ENCODE data around the gene CNR2.
"Not testable (repeated sequence)": the region's sequence is repeated elsewhere in the genome, so short reads cannot be mapped to it uniquely, and the experiment has no call there.

CNR2 gene

DNA sequence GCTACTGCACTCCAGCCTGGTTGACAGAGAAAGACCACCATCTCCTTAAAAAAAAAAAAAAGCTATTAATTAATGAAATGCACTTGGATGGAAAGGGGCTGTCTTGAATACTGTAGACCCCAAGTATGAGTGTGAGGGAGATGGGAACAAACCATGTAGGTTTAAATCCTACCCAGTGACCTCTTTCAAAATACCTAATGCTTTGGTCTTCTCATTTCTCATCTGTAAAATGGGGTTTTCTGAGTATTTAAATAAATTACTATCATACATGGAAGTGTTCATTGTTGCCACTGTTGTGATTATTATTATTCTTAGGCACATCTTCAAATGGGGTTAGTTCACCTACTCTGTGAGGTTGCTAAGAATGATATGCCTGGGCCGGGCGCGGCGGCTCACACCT is 27.9 kb downstream of the CNR2 start:
- no peak for DNase-seq

DNA sequence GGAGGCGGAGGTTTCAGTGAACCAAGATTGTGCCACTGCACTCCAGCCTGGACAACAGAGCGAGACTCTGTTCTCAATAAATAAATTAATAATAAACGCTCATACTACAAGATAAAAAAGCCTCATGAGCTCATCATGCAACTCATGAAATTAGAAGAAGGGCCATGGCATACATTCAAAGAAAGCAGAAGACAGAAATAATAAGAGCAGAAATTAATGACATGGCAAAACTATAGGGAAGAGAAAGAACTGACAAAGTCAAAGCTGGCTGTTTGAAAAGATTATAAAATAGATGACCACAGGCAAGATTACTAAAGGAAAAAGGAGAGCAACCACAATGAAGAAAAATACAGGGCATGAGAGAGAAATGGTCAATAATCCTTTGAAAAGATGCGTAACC is 30.4 kb downstream of the CNR2 start:
- DNase-seq: no peak

DNA sequence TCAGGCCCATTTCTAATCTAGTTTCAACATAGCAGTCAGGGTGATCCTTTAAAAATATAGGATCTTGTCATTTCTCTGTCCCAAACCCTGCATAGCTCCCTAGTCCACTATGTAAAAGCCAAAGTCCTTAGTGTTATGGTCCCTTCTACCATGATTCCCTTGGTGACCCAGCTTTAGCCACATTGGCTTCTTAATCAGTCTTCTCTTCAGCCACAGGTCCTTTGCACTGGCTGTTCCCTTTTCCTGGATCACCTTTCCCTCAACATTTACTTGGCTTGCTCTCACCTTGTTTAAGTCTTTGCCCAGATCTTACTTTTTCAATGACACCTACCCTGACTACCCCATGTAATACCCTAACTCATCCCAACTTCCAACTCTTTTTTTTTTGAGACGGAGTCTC is 33.4 kb downstream of the CNR2 start:
- DNase-seq: no peak

DNA sequence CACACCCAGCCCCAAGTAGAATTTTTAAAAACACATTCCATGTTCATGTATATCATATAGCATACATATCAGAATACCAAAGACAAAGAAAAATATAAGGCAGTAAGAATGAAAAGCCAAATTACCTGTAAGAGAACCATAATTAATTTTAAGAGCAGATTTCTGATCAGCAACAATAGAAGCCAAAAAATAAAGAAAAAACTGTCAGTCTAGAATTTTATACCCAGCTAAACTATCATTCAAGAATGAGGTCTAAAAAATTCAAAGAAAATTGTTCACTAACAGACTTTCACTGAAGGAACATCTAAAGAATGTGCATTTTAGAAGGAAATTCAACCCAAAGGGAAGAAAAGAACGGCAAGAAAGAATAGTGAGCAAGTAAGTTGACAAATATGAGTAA is 34.5 kb downstream of the CNR2 start:
- DNase-seq: no peak

DNA sequence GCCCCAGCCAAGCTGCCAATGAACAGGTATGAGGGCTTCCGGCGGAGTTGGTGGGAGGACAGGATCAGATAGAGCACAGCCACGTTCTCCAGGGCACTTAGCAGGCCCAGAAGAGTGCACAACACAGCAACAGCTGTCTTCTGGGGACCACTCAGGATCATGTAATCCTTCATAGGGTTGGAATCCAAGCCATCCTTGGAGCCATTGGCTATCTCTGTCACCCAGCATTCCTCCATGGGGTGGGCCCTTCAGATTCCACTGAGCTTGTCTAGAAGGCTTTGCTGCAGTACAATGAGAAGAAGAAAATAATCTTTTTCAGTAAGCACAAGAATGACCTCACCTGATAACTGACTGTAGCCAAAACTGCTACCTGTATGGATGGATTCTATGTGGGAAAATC is 37.8 kb downstream of the CNR2 start:
- no peak for DNase-seq

DNA sequence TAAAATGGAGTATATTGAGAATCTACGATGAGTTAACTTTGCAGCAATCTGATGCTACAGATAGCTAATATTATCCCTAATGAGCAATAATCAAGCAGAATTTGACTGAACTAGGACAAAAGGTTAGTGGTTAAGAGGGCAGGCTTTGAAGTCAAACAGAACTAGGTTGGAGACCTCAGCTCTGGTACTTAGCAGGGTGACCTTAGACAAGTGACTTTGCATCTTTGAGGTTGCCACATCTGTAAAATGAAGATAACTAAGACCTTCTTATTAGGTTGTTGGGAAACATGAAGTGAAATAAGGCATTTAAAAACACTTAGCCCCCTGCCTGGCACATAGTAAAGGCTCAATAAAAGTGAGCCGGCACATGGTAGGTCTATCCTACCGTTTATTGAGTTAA is 40.7 kb downstream of the CNR2 start:
- DNase-seq: no peak

DNA sequence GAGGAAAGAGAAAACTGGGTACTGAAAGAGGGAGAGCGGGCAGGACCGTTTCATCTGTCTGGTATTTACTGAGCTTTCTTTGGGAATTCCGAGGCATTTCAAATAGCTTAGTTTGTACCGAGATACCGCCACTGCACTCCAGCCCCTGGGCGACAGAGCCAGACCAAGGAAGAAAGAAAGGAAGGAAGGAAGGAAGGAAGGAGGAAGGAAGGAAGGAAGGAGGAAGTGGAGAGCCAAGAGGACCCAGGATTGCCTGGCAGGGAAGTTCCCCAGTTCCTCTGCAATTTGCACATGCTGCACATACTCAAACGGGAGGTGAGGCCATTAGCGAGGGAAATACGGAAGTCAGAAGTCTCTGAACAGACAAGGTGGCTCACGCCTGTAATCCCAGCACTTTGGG is 44.1 kb downstream of the CNR2 start:
- peak in 1 of 51 donors; percentile 27 for DNase-seq

DNA sequence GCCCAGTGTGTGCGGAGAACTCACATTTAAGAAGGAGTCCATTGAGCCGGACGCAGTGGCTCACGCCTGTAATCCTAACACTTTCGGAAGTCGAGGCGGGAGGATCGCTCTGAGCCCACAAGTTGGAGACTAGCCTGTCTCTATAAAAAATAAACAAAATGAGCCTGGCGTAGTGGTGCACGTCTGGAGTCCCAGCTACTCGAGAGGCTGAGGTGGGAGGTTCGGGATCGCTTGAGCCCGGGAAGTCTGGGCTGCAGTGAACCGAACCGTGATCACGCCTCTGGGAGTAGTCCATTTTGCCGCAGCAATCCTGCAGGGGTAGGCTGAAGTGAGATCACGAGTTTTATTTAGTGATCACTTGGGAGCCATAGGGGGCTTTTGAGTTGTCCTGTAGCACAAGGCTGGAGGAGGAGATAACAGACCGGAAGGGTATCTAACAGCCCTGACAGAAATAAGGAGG is 44.6 kb downstream of the CNR2 start:
- peak in 8 of 51 donors; percentile 9 to 69 (median 40) for DNase-seq

DNA sequence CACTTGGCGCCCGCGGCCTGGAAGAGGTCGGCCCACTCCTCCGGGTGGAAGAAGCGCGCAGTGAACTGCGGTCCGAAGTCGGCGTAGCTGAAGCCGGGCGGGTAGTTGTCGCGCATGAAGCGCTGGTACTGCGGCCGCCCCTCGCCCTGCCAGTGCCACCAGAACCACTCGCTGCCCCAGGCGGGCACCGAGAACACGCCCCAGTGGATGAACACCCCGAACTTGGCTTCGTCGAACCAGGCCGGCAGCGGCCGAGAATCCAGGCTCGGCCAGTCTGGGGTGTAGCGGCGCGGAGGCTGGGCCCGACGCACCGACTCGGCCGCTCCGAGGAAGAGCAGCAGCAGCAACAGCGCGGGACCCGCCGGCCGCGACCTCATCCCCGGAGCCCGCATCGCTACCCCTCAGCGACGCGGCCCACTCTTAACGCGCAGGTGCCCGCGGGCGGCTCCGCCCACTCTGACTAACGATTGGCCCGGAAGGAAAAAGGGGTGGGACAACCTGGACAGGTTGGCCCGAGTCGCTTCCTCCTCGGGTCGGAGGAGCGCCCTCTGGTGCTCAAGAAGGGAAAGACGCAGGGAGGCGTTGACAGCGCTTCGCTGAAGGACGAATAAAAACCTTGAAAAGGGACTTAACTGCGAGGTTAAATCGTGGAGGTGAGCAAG is 45.1 kb downstream of the CNR2 start, which contains the start of gene FUCA1:
Gene FUCA1, minus strand, starts transcription at position 396 of the 662 bp plus-strand sequence. Its CDS starts 4 bp downstream, at position 392.
- peak; percentile 10 to 94 (median 86) for DNase-seq

DNA sequence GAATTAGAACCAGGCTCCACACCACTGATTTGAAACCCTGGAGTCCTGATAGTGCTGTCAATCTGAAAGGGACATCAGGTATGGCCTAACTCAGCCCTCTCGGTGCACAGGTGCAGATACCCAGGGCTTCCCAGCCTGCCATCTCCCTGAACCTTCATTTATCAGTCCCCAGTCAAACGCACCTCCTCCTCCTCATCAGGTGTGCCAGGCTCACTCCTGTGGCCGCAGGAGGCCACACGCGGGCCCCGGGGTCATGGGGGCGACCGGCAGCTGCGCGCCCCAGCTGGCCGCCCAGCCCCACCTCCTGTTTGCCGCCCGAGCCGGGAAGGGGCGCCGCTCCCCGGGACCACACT is 45.6 kb downstream of the CNR2 start:
- DNase-seq: peak in 3 of 51 donors; percentile 14 to 19 (median 18)

DNA sequence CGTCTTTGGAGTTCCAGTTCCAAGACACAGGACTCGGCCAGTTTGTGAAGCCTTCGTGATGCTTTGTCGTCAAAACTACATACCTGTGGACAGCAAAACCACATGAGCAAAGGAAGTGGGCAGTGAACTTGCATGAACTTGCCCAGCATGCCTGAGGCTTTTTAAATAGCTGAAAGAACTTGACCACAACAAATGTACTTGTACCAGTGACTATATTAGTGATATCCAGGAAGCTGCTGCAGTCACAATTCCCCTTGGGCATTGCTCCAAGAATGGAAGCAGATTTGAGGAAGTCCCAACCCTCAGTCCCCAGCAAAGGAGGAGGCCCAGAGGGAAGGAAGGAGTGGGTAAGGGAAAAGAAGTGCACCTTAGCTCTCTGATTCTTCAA is 47.6 kb downstream of the CNR2 start:
- peak in 1 of 51 donors; percentile 1 for DNase-seq

DNA sequence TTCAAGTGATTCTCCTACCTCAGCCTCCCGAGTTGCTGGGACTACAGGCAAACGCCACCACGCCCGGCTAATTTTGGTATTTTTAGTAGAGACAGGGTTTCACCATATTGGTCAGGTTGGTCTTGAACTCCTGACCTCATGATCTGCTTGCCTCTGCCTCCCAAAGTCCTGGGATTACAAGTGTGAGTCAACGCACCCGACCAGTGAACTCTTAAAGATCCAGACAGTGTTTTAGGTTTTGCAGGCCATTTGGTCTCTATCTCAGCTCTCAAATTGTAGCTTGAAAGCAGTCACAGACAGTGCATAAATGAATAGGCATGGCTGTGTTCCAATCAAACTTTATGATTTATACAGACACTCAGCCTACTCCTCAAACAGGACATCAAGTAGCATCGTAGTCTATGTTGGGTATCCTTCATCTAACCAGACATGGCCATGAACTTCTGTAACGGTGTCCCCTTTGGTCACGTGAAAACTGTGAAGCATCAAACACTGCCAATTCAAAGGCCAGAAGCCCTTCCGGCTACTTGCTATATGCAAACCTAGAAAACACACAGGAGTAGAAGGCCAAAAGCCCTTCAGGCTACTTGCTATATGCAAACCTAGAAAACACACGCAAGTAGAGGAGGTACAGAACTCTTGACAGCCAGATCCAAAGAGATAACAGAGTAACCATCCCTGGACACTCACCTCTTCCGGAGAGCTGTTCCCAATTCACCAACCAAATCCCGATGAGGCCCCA is 48.2 kb downstream of the CNR2 start:
- DNase-seq: no peak

DNA sequence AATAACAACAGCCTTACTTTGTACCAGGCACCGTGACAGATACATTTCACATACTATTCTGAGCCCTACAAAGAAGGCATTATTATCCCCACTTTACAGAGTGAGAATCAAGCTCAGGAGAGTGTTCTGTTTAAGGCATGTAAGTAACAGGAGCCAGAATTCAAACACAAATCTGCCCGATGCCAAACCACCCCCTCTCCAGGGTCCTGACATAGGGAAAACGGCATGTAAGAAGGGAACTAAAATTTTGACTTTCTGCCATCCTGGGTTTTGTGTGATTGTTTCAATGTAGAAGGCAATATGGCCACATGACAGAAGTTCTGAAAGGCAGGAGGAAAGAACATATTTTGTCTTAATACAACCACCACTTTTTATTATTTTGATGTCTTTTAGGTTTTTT is 50.5 kb downstream of the CNR2 start:
- no peak for DNase-seq

DNA sequence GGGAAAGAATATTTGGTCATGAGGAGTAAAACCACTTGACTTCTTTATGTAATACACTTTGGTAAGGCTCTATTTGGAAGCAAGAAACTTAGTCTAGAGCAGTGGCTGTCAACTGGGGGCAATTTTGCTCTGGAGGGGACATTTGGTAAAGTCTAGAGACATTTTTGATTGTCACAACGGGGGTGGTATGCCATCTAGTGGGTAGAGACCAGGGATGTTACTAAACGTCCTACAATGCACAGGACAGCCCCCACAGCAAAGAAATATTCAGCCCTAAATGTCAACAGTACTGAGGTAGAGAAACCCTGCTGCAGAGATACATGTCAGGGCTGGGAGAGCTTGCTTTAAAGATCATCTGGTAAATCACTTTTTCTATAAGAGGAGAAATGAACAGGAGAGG is 58.6 kb downstream of the CNR2 start:
- DNase-seq: no peak

DNA sequence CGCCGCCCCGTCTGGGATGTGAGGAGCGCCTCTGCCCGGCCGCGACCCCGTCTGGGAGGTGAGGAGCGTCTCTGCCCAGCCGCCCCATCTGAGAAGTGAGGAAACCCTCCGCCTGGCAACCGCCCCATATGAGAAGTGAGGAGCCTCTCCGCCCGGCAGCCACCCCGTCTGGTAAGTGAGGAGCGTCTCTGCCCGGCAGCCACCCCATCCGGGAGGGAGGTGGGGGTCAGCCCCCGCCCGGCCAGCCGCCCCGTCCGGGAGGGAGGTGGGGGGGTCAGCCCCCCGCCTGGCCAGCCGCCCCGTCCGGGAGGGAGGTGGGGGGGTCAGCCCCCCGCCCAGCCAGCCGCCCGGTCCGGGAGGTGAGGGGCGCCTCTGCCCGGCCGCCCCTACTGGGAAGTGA is 60.0 kb downstream of the CNR2 start:
- not testable (repeated sequence) for DNase-seq

DNA sequence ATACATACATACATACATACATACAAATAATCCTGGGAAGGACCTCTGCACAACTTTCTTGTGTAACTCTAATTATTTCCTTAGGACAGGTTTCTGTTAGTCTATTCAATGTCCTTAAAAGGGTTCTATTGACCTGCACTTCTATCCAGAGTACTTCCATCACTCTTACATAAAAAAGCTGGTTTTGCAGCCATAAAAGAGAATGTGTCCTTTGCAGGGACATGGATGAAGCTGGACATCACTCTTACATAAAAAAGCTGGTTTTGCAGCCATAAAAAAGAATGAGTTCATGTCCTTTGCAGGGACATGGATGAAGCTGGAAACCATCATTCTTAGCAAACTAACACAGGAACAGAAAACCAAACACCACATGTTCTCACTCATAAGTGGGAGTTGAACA is 61.8 kb downstream of the CNR2 start:
- DNase-seq: not testable (repeated sequence)

DNA sequence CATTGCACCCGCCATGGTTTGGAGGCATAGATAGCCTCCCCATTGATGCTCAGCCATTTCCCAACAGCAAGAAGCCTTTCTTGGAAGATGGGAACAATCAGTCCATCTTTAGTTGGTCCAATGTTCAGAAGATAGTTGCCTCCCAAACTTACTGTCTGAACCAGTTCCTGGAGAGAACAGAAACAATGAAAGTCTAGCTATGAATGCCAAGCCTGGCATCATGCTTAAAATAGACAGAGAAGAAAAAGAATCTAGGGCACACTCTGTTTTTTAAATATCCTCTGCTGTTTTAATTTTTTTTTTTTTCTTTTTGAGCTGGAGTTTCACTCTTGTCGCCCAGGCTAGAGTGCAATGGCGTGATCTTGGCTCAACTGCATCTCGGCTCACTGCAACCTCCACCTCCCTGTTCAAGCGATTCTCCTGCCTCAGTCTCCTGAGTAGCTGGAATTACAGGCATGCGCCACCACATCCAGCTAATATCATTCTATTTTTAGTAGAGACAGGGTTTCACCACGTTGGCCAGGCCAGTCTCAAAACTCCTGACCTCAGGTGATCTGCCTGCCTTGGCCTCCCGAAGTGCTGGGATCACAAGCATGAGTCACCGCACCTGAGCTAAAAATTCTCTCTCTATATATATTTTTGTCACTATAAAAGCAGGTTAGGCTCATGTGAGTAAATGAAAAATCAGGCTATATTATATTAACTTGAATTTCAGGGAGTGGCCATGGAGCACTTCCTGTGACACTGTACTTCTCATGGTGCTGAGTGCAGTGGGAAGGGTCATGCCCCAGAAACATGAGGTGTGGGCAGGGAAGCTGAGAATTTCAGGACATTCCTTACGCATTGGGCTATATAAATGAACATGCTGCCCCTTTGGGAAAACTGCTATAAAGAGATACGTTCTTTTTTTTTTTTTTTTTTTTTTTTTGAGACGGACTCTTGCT is 64.2 kb downstream of the CNR2 start:
- DNase-seq: no peak

DNA sequence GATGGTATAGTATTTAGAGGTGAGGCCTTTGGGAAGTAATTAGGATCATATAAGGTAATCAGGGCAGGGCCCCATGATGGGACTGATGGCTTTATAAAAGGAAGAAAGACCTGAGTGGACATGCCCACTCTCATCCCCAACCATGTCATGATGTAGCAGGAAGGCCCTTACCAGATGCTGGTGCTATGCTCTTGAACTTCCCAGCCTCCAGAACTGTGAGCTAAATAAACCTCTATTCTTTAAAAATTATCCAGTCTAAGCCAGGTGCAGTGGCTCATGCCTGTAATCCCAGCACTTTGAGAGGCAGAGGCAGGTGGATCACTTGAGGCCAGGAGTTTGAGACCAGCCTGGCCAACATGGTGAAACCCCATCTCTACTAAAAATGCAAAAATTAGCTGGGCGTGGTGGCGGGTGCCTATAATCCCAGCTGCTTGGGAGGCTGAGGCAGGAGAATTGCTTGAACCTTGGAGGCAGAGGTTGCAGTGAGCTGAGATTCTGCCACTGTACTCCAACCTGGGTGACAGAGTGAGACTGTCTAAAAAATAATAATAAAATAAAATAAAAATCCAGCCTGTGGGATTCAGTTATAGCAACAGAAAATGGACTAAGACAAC is 65.6 kb downstream of the CNR2 start:
- DNase-seq: not testable (repeated sequence)

DNA sequence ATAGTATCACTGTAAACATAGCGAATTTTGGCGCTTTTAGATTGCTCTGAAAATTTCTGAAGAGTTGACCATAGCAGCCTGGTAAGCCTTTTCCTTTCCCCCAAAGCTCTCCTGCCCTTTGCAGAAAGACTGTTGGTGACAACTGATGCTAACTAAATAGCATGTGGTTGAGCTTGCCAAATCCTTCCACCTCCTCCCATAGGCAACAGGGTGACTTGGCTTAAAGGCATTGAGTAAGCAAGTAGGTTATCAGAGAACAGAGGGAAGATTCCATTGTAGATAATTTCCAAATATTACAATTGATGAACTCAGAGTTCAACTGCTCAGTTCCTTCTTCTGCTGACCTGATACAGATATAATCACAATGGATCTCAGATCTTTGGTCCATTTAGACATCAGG is 68.0 kb downstream of the CNR2 start:
- DNase-seq: no peak

DNA sequence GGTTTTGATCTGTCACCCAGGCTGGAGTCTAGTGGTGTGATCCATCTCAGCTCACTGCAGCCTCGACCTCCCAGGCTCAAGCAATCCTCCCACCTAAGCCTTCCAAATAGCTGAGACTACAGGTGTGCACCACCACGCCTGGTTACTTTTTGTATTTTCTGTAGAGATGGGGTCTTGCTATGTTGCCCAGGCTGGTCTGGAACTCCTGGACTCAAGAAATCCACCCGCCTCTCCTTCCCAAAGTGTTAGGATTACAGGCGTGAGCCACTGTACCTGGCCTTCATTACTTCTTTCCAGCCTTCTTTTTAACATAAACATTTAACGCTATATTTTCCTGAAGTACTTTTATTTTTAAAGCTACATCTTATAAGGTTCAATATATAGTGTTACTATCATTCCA is 69.5 kb downstream of the CNR2 start:
- no peak for DNase-seq

DNA sequence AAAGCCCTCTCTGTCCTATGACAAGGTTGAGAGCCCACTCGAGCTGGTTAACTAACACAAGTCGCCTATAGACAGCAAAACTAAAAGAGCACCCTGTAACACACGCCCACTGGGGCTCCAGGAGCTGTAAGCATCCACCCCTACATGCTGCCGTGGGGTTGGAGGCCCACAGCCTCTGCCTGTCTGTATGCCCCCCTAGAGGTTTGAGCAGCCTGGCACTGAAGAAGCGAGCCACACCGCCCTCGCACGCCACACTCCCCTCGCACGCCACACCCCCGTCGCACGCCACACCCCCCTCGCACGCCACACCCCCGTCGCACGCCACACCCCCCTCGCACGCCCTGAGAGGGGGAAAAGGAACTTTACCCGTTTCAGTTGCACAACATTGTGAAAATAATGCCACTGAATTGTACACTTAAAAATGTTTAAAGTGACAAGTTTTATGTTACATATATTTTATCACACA is 74.7 kb downstream of the CNR2 start:
- DNase-seq: peak in 28 of 51 donors; percentile 1 to 50 (median 12)

All from hypothalamus (tissue), 51 donors.